GM19043 (cell line): ENCODE results near the gene ALAS1.

Experiments
- ATAC-seq: cut with Tn5 transposase; IDR thresholded peaks from one replicate; pipeline ENCODE4 v1.9.1; 2021; ENCODE audit warnings: low read depth; ENCODE audit not compliant: unreplicated experiment

The ALAS1 gene

DNA sequence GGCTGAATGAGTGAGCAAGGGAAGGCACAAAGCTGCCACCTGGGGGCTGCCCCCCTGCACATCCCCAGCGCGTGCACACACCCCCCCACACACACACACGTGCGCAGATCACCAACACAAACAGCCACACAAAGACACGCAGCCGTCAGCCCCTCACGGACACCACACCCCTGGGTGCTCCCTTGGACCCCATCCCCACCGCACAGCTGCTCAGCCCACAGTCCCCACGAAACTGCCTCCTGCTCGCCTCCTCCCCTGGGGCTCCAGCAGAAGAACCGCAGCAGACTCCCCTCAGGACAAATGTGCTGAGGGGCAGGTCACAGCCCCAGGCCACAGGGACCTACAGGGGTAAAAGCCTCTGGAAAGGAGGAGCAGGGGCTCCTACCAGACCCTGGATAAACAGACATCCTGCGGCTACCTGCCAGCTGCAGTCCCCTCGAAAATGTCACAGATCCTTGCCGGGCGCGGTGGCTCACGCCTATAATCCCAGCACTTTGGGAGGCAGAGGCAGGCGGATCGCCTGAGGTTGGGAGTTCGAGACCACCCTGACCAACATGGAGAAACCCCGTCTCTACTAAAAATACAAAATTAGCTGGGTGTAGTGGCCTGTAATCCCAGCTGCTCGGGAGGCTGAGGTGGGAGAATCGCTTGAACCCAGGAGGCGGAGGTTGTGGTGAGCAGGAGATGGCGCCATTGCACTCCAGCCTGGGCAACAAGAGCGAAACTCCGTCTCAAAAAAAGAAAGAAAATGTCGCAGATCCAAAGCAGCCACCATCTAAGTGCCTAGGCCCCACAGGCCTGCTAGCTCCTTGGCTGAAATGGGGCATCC lies 34.5 kb downstream of the ALAS1 start:
- ATAC-seq, result no peak

DNA sequence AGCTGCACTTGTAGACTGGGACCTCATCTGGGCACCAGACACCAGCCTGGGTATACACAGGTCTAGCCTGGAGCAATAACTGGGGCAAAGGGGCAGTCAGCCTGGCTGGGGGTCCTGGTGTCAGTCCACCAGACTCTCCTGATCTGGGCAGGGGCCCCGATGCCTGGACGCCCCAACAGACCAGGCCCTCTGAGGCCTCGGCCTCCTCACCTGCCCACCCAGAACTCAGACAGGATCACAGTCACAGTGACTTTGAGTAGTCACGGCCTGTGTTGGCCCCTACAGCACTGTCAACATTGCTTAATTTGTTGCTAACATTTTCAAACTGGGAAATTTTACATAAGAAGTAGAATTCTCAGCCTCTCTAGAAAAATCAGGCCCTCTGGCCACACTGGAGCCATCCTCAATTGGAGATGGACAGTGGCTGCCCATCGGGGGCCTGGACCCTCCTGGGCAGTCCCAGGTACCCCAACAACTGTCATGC lies 35.2 kb downstream of the ALAS1 start:
- ATAC-seq, result no peak

DNA sequence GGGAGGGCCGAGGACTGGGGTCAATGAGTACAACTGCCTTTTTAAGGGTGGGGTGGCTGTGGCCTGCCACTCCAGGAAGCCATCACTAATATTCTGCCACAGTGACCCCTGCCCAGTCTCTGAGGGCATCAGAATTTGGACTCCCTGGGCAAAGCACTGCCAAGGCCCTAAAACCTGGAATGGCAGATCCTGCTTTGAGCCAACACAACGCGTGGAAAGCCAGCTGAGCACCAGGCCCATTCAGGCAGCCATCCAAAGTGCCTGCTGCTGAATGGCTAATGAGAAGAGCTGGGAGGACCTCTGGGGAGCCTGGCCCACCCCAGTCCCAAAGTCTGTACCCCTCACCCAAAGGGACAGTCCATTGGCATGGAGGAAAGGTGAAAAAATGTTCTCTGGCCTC lies 36.0 kb downstream of the ALAS1 start:
- no peak for ATAC-seq

DNA sequence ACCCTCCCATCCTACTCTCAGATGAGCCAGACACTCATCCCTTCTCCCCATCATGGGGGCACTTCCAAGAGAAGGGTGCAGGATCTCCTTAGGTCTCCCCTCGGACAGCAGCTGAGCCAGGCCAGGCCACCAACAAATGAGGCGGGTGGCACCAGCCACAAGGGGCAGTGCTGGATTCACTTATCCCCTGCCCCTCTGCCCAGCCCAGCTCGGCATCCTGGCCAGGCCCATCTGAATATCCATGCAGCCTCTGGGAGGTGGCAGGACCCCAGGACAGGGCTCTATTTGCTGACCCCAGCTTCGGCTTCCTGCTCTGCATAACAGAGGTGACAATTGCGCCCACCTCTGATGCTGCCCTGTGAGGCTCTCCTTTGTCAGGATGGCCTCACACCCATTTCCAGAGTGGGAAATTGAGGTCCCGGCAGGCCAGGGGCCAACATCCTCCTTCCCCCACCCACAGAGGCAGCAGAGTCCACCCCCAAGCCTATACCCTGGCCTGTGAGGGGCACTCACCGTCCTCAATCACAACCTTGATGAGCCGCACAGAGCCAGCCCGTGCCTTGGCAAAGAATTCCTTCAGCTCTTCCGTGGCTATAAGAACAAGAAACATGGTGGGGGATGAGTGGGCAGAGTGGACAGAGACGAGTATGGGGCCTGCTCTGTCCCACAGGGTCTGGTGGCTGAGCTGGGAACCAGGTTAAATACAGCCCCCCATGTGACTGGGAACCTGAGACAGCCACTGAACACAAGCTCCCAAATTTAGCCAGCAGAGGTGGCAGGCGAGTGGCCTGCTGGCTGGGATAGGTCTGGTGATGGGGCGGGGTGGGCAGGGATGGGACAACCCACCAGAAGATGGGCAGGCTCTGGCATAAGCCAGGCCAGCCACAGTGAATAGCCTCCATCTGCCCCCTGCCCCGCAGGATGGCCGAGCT lies 36.8 kb downstream of the ALAS1 start:
- no peak for ATAC-seq

DNA sequence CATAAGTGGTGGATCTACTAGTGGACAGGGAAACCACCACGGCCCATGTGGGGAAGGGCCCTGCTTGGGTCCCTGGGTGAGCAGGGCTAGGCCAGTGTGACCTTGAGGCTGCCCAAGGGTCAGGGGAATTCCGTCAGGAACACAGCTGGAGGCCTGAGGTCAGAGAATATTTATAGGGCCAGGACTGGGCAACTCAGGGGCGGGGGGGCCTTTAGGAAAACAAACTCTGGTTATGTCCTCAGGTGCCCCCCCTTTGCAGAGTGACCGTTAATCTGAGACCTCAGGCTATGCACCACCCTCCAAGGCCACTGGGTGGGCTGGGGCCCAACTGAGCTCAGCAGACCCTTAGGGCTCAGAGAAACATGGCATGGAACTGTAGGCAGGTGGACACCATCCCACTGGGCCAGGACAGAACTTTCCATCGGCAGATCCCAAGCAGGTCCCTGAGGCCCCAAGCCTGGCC lies 38.5 kb downstream of the ALAS1 start:
- no peak for ATAC-seq

DNA sequence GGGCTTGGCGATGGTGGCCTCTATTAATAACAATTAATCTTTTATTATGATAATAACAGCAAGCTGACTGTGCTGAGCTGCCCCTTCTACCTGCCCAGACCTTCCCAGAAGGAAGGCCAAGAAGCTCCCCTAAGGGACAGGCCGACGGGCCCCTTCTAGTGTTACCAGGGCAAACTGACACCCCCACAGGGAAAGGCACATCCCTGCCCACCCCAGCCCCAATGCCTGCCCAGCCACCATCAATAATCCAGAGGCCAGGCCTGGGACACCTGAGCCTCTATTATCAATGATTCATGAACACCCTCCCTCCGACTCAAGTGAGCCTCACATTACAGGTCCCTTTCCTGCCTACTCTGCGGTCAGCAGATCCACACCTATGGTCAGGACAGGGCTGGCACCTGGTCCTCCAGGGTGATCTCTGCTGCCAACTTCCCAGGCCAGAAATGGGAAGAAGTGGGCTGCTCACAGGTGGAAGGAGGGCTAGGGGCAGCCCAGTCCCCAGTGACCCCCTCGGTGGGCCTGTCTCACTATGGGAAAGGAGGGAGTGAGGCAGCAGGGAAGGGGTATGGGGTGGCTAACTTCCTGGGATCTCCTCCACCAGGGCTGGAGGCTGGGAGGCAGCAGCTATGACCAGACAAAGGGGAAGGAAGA lies 39.2 kb downstream of the ALAS1 start:
- ATAC-seq, result no peak

DNA sequence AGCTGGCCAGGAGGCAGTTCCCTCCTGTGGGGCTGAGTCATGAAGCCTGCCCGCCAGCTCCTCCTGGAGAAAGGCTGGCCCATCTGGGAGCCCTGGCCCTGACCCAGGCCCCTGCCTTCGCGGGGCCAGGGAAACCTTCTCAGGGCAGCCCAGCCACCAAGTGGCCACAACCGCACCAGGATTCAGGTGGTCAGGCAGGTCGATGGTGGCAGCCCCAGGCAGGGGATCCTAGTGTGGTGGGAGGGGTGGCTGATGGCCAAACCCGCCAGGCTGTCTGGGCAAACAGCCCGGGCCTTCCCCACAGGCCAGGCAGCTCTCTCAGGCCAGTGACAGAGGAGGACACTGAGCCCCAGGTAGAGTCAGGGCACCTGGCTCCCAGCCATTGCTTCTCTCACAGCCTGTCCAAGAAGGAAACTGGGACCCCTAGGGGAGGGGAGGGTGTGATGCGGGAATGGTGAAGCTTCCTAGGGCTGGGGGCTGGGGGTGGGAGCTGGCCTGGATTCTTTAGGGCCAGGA lies 39.8 kb downstream of the ALAS1 start:
- ATAC-seq, result no peak

DNA sequence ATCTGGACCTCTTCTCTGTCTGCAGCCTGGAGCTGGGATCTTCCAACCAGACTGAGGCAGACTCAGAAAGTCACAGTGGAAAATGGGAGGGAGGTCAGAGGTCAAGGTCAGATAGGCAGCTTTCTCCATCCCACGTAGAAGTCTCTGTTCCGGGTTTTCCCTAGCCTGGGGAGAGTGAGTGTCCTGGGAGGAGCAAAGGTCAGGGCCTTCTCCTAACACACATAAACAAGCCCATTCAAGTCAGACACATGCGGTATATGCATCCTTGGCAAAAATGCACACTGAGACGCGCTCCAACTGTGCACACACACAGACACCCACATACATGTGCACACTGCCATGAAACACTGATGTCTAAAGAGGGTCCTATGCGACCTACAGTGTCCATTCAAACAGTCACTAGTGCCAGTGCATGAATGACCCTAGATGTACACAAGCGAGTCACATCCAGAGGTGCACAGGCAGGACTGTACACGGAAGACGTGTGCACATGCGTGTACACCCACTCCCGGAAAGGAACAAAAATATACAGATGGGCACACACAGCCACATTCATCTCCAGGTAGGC lies 40.3 kb downstream of the ALAS1 start:
- ATAC-seq, result peak; percentile 8

DNA sequence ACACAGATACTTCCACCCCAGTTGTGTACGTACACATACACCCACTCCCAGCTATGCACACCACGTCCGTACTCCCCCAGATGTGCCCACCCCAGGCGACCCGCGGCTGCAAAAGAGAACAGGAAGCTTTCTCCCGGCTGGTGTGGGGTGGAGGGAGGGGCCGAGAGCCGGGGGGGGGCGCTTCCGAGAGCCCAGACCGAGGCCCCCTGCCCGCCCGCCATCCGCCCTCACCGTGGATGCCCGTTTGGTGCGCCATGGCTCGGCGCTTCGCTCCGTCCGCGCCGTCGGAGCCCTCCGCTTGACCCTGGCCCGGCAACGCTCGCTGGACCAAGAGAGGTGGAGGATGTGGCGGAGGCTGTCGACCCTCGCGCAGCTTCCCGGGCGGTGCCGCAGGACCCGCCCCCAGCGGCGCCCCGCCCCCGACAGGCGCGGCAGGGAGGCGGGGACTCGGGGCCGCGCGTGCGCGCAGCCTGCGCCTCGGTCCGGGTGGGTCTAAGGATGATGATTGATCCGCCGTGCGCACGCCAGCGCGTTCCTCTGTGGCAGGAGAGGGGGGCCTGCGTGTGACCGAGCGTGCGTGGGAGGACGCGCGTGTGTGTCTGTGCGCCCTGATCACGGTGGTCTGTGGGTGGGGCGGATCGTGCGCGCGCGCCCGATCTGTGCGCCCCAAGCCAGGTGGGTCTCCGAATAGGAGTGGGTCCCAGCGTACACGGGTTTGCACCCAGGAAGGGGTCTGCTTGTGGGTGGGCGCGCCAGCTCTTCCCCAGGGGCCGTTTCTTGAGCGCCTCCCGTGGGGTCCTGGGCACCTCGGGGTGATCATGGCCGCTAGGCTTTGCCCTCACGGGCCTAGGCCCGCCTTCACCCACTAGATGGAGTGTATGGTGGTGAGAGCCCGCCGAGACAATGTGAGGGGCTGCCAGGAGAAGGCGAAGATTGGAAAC lies 41.1 kb downstream of the ALAS1 start, which contains the start of gene TWF2:
Gene TWF2 (minus strand): TSS at position 398 of the 941 bp plus-strand sequence. CDS start 142 bp downstream, at position 256.
- peak; percentile 75 for ATAC-seq

DNA sequence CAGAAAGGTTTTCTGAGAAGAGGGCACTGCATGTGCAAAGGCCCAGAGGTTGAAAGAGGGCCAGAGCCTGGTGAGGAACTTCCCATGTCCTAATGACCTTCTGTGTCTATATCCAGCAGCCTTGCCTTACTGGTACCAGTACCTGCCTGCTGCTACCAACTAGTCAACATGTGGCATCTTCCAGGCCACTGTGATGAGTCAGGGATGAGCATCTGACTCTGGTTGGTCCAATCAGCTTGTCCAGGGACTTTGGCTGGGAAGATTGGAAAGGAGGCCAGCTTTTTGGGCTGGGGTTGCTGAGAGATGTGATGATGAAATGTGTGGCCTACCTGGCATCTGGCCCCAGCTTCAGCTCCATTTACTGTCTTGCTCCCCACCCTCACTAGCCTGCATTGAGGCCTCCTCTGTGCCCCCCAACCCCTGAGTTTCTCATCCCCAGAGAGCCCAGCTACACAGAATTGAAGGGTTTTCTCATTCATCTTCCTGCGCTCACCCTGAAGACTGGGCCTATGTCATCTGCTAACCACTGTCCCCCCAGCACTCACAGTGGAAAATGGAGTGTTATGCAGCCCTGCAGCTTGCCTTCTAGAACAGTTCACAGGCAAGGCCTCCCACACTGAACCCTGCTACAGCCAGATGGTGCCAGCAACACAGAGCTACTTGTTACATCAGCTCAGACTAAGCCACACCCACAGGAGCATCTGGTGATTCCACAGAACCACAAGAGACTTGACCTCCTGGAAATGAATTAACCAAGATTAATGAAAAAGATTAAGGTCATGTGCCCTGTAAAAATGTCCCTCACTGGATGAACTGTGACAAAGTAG lies 42.3 kb downstream of the ALAS1 start:
- ATAC-seq, result no peak

DNA sequence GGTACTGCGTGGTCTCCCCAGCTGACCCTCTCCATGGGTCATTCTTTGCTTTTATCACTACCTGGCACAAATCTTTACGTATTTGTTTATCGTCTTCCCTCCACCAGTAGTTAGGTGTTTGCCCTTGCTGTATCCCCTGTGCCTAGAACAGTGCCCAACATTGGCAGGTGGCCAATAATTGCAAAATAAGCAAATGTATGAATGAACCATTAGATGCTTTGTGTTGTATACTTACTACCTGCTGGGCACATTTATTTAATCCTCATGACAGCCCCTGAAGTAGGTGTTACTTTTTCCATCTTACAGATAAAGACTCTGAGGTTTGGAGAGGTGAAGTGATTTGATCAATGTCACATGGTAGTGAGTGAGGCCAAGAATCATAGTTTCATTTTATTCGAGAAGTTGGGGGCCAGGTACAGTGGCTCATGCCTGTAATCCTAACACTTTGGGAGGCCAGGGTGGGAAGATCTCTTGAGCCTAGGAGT lies 43.0 kb downstream of the ALAS1 start:
- no peak for ATAC-seq

DNA sequence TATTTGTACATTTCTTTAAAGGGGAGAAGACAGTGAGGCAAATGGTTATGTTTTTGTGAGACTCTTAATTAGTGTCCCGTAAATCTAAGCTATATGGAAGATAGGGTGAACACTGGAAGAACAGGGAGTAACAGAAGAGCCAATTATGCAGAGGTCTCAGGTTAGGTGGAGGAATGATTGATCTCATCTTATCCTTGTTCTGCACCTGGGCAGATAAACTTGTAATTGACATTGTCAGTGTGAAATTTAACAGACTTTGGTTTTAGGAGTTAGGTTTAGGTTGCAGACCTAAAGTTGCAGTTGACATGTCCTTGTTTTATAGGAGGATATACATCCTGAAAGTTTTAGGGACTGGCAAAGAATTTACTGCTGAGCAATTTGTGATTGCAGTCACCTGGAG lies 44.1 kb downstream of the ALAS1 start:
- no peak for ATAC-seq

DNA sequence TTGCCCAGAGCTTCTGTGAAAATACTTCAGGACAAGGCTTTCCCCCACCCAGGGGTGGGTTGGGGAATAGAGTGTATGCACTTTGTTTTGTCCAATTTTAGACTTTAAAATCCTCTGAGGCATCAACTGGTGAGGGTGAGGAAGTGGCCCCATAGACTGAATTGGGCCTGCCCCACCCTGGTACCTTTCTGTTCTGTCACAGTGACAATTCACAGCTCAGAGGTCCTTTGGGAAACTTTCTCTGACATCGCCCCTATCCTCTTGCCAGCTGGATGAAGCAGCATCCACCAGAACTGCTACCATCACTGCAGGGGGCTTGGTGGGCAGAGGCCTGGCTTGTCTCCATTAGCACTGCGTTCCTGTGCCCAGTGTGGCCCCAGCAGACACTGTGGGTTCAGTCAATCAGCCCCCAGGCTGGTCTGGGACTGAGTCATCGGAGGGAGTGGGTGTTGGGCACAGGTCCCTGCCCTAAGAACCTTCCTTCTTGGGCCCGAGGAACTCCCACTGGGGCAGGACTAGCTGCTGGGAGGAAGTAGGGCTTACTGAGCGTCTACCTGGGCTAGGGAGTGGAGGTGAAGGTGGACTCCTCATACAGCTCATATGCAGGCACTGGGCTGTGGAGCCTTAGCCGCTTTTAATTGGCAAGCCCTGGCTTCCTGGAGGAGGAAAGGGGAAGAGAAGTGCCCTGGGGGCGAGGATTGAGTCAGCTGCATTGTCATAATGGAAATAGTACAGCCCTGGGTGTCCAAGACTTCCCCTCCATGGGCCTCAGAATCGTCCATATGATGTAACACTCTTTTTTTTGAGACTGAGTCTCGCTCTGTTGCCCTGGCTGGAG lies 46.0 kb downstream of the ALAS1 start:
- ATAC-seq, result no peak

DNA sequence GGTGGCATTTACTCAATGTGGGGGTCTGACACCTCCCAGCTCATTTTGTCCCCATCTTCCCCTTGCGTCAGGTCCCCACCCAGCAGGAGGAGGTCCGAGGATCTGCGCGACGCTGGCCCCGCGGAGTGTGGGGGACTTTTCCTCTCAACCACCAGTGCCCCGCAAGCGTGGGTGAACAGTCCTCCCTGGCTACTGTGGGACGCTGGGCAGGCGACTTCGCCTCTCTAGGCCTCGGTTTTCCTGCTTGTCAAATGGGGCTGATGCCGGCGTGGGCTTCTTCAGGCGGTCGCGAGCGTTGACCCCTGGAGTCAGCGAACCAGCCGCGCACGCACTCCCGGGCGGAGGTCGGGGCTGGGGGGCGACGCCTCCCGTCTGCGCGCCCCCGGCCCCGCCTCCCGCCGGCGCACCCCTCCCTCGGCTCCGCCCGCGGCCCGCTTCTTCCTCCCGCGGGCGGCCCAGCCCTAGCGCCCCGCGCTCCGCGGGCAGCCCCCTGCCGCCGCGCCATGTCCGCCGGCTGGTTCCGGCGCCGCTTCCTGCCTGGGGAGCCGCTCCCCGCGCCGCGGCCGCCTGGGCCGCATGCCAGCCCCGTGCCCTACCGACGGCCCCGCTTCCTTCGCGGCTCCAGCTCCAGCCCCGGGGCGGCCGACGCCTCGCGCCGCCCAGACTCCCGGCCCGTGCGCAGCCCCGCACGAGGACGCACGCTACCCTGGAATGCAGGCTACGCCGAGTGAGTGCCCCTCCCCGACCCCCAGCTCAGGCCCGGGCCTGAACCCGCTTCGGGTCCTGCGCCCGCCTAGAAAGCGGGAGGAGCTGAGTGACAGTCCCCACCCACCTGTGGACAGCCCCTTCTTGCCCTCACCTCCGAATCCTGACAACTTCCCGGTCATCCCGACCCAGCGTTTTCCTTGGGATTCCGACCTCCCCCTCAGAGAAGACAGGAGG lies 47.6 kb downstream of the ALAS1 start, which contains the start of gene PPM1M:
Gene PPM1M (plus strand): TSS at position 438 of the 942 bp plus-strand sequence. CDS start 66 bp downstream, at position 504.
- no peak for ATAC-seq

DNA sequence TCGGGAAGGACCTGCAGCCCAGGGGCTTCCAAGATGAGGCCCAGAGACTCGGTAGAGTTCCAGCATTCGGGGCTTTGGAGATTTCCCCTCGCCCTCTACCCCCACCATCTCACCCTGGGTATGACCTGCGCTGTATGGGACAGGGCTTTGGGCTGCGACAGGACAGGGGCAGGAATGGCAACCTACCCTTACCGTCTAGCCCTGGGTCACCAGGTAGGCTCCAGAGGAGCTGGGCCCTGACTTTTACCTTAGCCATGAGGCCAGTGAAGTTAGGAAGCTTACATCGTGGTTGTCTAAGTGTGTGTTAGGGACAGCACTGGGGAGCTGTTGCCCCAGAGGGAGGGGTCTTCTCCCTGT lies 48.3 kb downstream of the ALAS1 start:
- ATAC-seq, result no peak
